ENCODE data around the gene POLE. TPM values are rescaled to one million over a fixed set of nuclear protein-coding genes. Genes with fewer than 3 reads are reported as not detected.

POLE gene, protein sequence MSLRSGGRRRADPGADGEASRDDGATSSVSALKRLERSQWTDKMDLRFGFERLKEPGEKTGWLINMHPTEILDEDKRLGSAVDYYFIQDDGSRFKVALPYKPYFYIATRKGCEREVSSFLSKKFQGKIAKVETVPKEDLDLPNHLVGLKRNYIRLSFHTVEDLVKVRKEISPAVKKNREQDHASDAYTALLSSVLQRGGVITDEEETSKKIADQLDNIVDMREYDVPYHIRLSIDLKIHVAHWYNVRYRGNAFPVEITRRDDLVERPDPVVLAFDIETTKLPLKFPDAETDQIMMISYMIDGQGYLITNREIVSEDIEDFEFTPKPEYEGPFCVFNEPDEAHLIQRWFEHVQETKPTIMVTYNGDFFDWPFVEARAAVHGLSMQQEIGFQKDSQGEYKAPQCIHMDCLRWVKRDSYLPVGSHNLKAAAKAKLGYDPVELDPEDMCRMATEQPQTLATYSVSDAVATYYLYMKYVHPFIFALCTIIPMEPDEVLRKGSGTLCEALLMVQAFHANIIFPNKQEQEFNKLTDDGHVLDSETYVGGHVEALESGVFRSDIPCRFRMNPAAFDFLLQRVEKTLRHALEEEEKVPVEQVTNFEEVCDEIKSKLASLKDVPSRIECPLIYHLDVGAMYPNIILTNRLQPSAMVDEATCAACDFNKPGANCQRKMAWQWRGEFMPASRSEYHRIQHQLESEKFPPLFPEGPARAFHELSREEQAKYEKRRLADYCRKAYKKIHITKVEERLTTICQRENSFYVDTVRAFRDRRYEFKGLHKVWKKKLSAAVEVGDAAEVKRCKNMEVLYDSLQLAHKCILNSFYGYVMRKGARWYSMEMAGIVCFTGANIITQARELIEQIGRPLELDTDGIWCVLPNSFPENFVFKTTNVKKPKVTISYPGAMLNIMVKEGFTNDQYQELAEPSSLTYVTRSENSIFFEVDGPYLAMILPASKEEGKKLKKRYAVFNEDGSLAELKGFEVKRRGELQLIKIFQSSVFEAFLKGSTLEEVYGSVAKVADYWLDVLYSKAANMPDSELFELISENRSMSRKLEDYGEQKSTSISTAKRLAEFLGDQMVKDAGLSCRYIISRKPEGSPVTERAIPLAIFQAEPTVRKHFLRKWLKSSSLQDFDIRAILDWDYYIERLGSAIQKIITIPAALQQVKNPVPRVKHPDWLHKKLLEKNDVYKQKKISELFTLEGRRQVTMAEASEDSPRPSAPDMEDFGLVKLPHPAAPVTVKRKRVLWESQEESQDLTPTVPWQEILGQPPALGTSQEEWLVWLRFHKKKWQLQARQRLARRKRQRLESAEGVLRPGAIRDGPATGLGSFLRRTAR (N-terminal part only)
- 167 and 170 TPM in 2 replicates for total RNA-seq (2022)
- Bru-seq, nascent RNA = percentile 74 among the genes with signal in this experiment
- percentile 83 among the genes with signal in this experiment for BruChase-seq, experiment 1, labeled RNA remaining after a 2-hour chase
- BruChase-seq, experiment 2, labeled RNA remaining after a 6-hour chase = percentile 90 among the genes with signal in this experiment
- long read RNA-seq, full-length matches to known transcripts = 6 of 60 reads
- long read RNA-seq, partial matches to known transcripts = 33 of 60 reads
- long read RNA-seq, other reads (novel, unspliced or antisense) = 21 of 60 reads

GRCh38 chr12:132687211-132688164 lies at the start of gene POLE, which contains the start of gene PXMP2:
Gene POLE, minus strand, starts transcription at chr12:132687342. Its CDS starts 27 bp downstream, at chr12:132687315.
Gene PXMP2, plus strand, starts transcription at chr12:132687587. Its CDS starts 84 bp downstream, at chr12:132687671.
- H3K4me3 ChIP-seq (ENCODE audit: low read depth, low read length) = peak within 1 kb of the TSS; percentile 71
- Mint-ChIP-seq H3K9me3 (ENCODE audit: unreplicated experiment) (no peaks in the 10 kb centered on the region), H3K36me3 (ENCODE audit: insufficient read depth, unreplicated experiment) (peaks cover 40% of the 10 kb centered on the region), H3K4me1 (ENCODE audit: low read depth, unreplicated experiment) (peaks cover 6% of the 10 kb centered on the region), H3K27me3 (ENCODE audit: insufficient read depth, unreplicated experiment) (no peaks in the 10 kb centered on the region), H3K27ac (ENCODE audit: unreplicated experiment) (peak within 1 kb of the TSS; percentile 76), H3K4me3 (ENCODE audit: unreplicated experiment) (peak within 1 kb of the TSS; percentile 84)
- H3K4me1 ChIP-seq = peaks cover 6% of the 10 kb centered on the region
- H3K36me3 ChIP-seq (ENCODE audit: control insufficient read depth, insufficient read depth, low read length) = no peaks in the 10 kb centered on the region; the same call in 1 of the 2 replicates
- no peaks in the 10 kb centered on the region for H3K27me3 ChIP-seq (replicated peaks; ENCODE audit: control insufficient read depth, insufficient read depth, low read length)
- TF ChIP-seq, protein P1, sequence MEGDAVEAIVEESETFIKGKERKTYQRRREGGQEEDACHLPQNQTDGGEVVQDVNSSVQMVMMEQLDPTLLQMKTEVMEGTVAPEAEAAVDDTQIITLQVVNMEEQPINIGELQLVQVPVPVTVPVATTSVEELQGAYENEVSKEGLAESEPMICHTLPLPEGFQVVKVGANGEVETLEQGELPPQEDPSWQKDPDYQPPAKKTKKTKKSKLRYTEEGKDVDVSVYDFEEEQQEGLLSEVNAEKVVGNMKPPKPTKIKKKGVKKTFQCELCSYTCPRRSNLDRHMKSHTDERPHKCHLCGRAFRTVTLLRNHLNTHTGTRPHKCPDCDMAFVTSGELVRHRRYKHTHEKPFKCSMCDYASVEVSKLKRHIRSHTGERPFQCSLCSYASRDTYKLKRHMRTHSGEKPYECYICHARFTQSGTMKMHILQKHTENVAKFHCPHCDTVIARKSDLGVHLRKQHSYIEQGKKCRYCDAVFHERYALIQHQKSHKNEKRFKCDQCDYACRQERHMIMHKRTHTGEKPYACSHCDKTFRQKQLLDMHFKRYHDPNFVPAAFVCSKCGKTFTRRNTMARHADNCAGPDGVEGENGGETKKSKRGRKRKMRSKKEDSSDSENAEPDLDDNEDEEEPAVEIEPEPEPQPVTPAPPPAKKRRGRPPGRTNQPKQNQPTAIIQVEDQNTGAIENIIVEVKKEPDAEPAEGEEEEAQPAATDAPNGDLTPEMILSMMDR (IDR thresholded peaks at IDR 0.05; ENCODE audit: insufficient read depth in 1 of 2, low read depth in 1 of 2, low read length in 1 of 2, severe bottlenecking in 1 of 2, unreplicated experiment in 1 of 2) = no peak
- H3K9me3 ChIP-seq = no peaks in the 10 kb centered on the region
- ChIA-PET CTCF (no interaction called here), POLR2A (no interaction called here)
- intact Hi-C loops (cut with micrococcal nuclease; ENCODE audit: unreplicated experiment) = loop anchor here (2.0 kb wide), 1 partner anchor 23 kb away; the partner anchor contains the start of gene PGAM5
- DNase-seq = peak; percentile 95 to 97
- BruUV-seq (replicated peaks) = no TSS peak

DNA sequence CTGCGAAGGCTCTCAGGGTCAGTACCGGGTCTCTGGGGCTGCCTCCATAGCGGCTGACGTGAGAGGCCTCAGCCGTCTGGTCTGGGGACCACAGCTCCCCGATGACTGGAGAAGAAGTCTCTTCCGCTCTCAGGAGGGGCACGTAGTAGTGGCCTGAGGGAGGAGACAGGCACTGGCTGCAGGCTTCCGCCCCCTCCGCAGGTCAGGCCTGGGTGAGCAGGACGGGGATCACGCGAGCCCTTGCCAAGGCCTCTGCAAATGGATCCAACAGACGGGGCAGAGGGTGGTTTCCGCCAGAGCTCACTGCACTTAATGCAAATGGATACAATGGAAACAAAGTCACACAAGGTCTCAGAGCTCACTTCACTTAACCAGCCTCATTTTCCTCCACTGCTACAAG lies 49.8 kb upstream of the POLE start:
- no peak for DNase-seq
- POLR2A ChIA-PET = interaction anchor here (0.7 kb wide), 1 partner anchor 11 kb away, joined by 3 read pairs; no protein-coding TSS in a partner anchor
- Histone ChIP-seq H3K4me3 (ENCODE audit: low read depth, low read length) (no peak overlapping the region), H3K9me3 (no peaks in the 10 kb centered on the region), H3K4me1 (no peaks in the 10 kb centered on the region), H3K27me3 (replicated peaks; ENCODE audit: control insufficient read depth, insufficient read depth, low read length) (no peaks in the 10 kb centered on the region), H3K36me3 (ENCODE audit: control insufficient read depth, insufficient read depth, low read length) (peaks cover 6% of the 10 kb centered on the region)
- peaks cover 3% of the 10 kb centered on the region for H3K9me3 Mint-ChIP-seq (ENCODE audit: unreplicated experiment)
- TF ChIP-seq, protein P1 (IDR thresholded peaks at IDR 0.05; ENCODE audit: insufficient read depth in 1 of 2, low read depth in 1 of 2, low read length in 1 of 2, severe bottlenecking in 1 of 2, unreplicated experiment in 1 of 2) = no peak
- H3K36me3 Mint-ChIP-seq (ENCODE audit: insufficient read depth, unreplicated experiment) = peaks cover 95% of the 10 kb centered on the region
- no peaks in the 10 kb centered on the region for H3K4me1 Mint-ChIP-seq (ENCODE audit: low read depth, unreplicated experiment)
- no peak overlapping the region for H3K4me3 Mint-ChIP-seq (ENCODE audit: unreplicated experiment)
- no TSS peak for BruUV-seq (replicated peaks)
- H3K27me3 Mint-ChIP-seq (ENCODE audit: insufficient read depth, unreplicated experiment) = no peaks in the 10 kb centered on the region
- H3K27ac Mint-ChIP-seq (ENCODE audit: unreplicated experiment) = no peak overlapping the region
- intact Hi-C loops (cut with micrococcal nuclease; ENCODE audit: unreplicated experiment) = no loop called here
- CTCF ChIA-PET = no interaction called here

All from Caco-2 (cell line).